Measurements from ENCODE around the gene TMEM101.

TMEM101 gene

GRCh38 chr17:43988301-43988700 lies 26.5 kb downstream of the TMEM101 start:
- no peak for TF ChIP-seq CTCF (IDR thresholded peaks at IDR 0.05; ENCODE audit: low read depth, low read length)
- DNase-seq (ENCODE audit: low read depth in 2 of 2), result no peak
- no peak overlapping the region for H3K4me3 ChIP-seq (replicated peaks in 1 of 2; ENCODE audit: low read depth in 2 of 2, low read length in 2 of 2)

- DNase-seq (ENCODE audit: low read depth in 2 of 2), result no peak
- TF ChIP-seq CTCF (IDR thresholded peaks at IDR 0.05; ENCODE audit: low read depth, low read length), result no peak
- no peak overlapping the region for H3K4me3 ChIP-seq (replicated peaks in 1 of 2; ENCODE audit: low read depth in 2 of 2, low read length in 2 of 2)
Observed at GRCh38 chr17:43987131-43988021, 27.4 kb downstream of the TMEM101 start.

- no peak overlapping the region for H3K4me3 ChIP-seq (replicated peaks in 1 of 2; ENCODE audit: low read depth in 2 of 2, low read length in 2 of 2)
- TF ChIP-seq CTCF (IDR thresholded peaks at IDR 0.05; ENCODE audit: low read depth, low read length), result no peak
- DNase-seq (ENCODE audit: low read depth in 2 of 2), result no peak
Observed at GRCh38 chr17:43986225-43986981, 28.4 kb downstream of the TMEM101 start.

- DNase-seq (ENCODE audit: low read depth in 2 of 2), result no peak
- TF ChIP-seq CTCF (IDR thresholded peaks at IDR 0.05; ENCODE audit: low read depth, low read length), result no peak
- H3K4me3 ChIP-seq (replicated peaks in 1 of 2; ENCODE audit: low read depth in 2 of 2, low read length in 2 of 2), result peak overlapping the region in 1 of 2 donors; percentile 37
Observed at GRCh38 chr17:43984521-43984920, 30.2 kb downstream of the TMEM101 start.

- DNase-seq (ENCODE audit: low read depth in 2 of 2), result no peak
- TF ChIP-seq CTCF (IDR thresholded peaks at IDR 0.05; ENCODE audit: low read depth, low read length), result peak; percentile 27
Observed at GRCh38 chr17:43983515-43984411, 31.0 kb downstream of the TMEM101 start.

GRCh38 chr17:43983196-43983514 lies 31.6 kb downstream of the TMEM101 start:
- TF ChIP-seq CTCF (IDR thresholded peaks at IDR 0.05; ENCODE audit: low read depth, low read length), result no peak
- no peak overlapping the region for H3K4me3 ChIP-seq (replicated peaks in 1 of 2; ENCODE audit: low read depth in 2 of 2, low read length in 2 of 2)
- DNase-seq (ENCODE audit: low read depth in 2 of 2), result no peak

More at GRCh38 chr17:43983515-43984411, 31.0 kb downstream of the TMEM101 start:
- H3K4me3 ChIP-seq (replicated peaks in 1 of 2; ENCODE audit: low read depth in 2 of 2, low read length in 2 of 2), result peak overlapping the region; percentile 37 to 50
